H7 (cell line): ENCODE measurements around the gene LHPP. TPM values are rescaled to one million over a fixed set of nuclear protein-coding genes. Genes with fewer than 3 reads are reported as not detected.

Experiments
- DNase-seq: peaks from one replicate; pipeline ENCODE4 v3.0.0; 2012
- H3K27me3 ChIP-seq: 2 replicates; pipeline ENCODE4 v1.6.0; 2011; ENCODE audit warnings: mild to moderate bottlenecking, low read length; ENCODE audit not compliant: control insufficient read depth, insufficient read depth
- H3K36me3 ChIP-seq: replicated peaks from 2 replicates; pipeline ENCODE4 v1.5.1; 2011; ENCODE audit warnings: low read length; ENCODE audit not compliant: control insufficient read depth, insufficient read depth
- H3K4me3 ChIP-seq: 2 replicates; pipeline ENCODE4 v1.5.1; 2011; ENCODE audit warnings: low read depth, mild to moderate bottlenecking, control low read depth, low read length, moderate library complexity; ENCODE audit not compliant: insufficient read depth
- total RNA-seq: library from RNA; depleted of rRNA; stranded (reverse); fragments of >200 nt; shearing (Covaris generic); gene quantifications from 2 replicates; pipeline ENCODE4 v1.2.3, GENCODE V29; 2014

Gene LHPP
- total RNA-seq, 1 experiment from 2014 or later, result 26.2 TPM

DNA sequence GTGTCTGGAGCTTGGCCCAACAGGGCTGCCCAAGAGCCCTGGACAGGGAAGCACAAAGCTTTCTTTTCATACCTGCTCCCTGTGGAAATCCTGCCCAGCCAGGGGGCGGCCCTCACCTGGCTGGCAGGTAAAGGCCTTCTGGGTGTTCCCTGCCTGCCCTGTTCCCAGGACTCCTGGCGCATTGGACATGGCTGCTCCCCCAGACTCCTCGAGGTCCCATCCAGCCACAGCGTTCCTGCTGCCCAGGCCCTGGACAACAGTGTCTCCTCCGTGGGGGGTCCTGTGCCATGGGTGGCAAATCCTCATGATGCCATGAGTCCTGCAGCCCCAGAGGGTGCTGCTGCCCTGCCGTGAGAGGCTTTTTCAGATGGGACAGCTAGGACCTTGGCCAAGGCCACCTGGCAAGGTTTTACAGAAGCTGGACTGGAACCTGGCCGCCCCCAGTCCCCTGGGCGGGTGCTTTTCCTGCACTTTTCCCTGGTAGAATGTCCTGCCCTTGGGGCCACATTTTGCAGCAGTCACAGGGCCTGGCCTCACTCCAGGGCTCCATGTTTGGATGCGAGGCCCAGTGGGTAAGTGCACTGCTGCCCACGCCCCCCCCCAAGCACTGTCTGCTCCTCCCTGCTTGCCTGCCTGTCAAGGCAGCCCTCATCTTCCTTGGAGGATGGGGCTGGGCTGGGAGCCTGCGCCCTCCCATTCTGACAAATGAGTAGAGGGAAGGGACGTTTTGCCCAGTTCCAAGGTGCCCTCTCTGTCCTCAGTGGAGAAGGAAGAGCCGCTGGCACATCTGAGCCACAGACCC is 60.7 kb downstream of the LHPP start:
- H3K36me3 ChIP-seq, result no peaks in the 10 kb centered on the region
- DNase-seq, result peak; percentile 55
- H3K27me3 ChIP-seq, result no peaks in the 10 kb centered on the region
- H3K4me3 ChIP-seq, result no peak overlapping the region

DNA sequence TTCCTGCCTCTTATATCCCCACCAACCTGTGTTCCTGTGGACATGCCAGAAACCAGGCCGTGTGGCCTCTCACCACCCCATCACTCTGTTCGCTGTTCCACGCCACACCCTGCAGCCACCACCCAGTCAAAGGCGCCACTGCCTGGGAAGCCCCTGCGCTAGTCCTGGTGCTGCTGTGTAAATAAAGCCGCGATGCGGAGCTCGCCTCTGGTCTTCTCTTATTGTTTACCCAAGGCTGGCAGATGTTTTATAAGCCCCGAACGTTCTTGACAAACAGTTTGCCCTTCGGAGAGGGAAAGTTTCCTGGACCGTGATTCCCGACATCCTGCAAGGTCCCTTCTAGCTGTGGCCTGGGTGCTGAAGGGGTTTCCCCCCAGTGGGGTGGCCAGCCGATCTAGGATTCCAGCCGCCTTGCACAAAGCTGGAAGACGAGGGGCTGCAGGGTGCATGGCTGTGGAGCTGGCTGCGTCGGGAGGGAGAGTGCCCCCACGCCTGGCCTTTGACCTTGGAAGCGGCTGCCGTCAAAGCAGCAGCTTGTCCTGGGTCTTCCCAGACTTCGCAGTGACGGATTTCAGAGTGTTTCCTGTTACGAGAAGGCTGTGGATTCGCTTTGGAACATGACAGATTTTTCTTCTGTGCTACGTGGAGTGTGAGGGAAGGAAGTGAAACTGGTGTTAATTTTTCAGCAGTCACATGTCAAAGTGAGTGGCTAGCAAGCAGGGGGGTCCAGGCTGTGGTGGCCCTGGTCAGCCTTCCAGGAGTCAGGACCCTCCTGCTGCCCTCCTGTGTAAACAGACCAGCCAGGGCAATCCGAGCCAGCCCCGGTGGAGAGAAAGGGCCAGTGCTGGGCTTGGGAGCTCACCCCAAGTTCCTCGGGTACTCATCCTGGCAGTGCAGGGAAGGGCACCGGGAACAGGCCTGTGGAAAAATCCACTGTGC is 61.6 kb downstream of the LHPP start:
- H3K27me3 ChIP-seq, result no peaks in the 10 kb centered on the region
- H3K4me3 ChIP-seq, result no peak overlapping the region
- peak; percentile 67 for DNase-seq
- no peaks in the 10 kb centered on the region for H3K36me3 ChIP-seq

DNA sequence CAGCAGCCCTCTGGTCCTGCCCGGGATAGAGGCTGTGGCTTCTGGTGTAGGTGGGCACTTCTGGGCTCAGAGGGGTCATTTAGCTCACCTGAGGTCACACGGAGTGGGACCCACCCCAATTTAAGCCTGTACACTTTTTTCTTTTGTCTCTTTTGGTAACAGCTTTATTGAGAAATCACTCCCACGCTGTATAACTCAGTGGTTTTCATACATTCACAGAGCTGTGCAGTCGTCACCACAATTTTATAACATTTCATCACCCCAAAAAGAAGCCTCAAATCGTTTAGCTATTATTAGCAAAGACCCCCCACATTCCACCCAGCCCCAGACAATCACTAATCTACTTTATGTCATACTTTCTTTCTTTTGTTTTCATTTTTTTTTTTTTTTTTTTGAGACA is 62.3 kb downstream of the LHPP start:
- no peak for DNase-seq
- H3K4me3 ChIP-seq, result no peak overlapping the region
- no peaks in the 10 kb centered on the region for H3K27me3 ChIP-seq
- no peaks in the 10 kb centered on the region for H3K36me3 ChIP-seq

DNA sequence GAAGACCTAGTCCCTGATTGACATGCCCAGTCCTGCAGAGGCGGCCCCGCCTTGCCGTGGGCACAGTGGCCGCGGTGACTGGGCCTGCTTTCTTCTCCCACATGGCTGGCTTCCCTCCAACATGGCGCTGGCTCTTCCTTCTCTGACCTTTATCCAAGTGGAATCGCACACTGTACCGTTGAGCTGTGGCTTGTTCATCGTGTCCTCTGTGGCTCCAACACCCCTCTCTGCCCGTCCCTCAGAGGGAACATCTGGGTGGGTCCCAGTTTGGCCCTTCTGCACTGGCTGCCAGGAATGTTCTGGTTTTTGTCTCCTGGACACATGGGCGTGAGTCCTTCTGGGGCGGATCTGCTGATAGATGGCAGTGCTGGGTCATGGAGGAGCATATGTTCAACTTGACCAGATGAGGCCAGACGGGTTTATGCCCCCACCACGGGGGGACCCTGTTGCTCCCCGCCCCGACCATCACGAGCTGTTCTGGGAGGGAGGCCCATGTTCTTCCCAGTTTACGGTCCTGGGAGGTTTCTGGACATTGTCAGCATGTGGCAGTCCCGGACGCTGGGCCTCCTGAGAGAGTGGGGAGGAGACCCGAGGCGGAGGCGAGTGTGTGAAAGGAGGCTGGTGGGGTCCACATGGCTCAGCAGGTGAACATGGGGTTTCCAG is 63.5 kb downstream of the LHPP start:
- Histone ChIP-seq H3K27me3 (no peaks in the 10 kb centered on the region), H3K36me3 (no peaks in the 10 kb centered on the region), H3K4me3 (no peak overlapping the region)
- DNase-seq, result no peak

DNA sequence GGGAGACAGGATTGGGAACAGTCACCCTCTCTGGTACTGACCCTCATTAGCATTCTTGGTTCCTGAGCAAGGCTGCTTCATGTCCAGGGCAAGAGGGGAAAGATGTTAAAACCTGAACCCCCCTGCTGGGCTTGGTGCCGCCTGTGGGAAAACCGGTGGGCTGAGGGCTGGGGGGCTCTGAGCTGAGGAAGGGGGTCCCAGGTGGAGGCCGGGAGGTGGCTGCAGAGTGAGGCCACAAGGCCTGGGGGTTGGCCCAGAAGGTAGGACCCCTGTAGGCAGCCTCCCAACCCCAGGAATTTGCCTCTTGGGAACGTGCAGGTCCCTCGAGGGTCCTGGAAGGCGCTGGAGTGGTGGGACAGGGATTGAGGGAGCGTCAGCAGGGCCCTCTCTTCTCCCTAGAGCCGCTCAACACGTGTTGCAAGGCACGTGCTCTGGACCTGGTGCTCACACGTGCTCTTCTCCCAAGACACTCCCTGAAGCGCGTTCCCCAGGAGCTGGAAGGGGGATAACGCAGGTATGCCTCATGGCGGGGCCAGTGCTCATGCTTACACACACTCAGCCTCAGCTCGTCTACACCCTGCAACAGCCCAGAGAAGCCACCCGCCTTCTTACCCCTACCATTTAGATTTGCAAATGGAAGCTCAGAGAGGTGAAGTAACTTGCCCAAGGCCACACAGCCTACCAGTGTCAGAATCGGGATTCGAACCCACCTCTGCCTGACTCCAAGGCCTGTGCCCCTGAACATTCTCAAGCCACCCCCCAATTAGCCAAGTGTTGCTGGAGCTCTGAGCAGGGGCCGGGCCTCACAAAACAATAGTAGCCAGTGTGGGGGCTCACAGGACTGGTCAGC is 64.4 kb downstream of the LHPP start:
- H3K36me3 ChIP-seq, result no peaks in the 10 kb centered on the region
- H3K4me3 ChIP-seq, result no peak overlapping the region
- no peaks in the 10 kb centered on the region for H3K27me3 ChIP-seq
- DNase-seq, result peak; percentile 70

DNA sequence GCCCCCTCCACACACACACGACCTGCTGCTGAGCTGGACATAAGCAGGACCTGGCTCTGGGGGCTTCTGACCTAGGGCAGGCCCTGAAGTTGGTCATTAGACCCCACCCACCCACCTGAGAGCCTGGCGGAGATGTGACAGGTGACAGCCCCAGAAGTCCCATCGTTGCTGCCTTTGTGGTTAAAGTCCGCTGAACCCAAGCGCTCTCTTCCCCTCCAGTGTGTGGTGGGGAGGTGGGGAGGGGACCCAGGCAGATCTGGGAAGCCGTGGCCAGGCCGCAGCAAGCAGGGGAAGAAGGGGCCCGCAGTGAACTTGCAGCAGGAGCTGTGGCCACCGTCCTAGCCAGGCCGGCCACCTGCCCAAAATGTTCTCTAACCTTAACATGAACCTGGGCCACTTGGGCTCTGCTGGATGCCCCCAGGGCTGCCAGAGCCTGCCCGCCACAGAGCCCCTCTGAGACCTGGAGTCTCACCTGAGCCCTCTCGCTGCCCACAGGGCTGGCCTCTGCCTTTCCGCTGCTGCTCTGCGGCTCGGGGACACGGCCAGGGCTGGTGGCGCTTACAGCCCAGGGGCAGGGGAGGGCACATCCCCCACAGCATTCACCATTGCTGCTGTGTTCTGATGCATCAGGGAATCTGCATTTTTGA is 65.1 kb downstream of the LHPP start:
- peak; percentile 57 for DNase-seq
- H3K36me3 ChIP-seq, result no peaks in the 10 kb centered on the region
- H3K4me3 ChIP-seq, result no peak overlapping the region
- no peaks in the 10 kb centered on the region for H3K27me3 ChIP-seq

DNA sequence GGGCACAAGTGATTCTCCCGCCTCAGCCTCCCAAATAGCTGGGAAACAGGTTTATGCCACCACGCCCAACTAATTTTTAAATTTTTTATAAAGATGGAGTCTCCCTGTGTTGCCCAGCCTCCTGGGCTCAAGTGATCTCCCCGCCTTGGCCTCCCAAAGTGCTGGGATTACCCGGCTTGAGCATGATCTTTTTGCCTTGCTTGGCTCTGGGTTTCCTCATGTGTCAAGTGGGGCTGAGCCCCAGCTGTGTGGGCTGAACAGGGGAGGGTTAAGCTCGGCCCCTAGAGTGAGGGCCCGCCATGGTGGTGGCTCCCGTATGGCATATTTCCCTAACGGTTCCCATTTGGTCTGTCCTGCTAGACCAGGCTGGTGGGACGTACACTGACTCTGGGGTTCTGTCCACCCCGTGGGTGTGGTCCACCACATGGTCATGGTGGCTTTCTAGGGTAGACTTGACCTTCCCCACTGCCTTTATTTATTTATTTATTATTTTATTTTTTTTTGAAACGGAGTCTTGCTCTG is 66.3 kb downstream of the LHPP start:
- Histone ChIP-seq H3K36me3 (no peaks in the 10 kb centered on the region), H3K27me3 (no peaks in the 10 kb centered on the region), H3K4me3 (no peak overlapping the region)
- no peak for DNase-seq

DNA sequence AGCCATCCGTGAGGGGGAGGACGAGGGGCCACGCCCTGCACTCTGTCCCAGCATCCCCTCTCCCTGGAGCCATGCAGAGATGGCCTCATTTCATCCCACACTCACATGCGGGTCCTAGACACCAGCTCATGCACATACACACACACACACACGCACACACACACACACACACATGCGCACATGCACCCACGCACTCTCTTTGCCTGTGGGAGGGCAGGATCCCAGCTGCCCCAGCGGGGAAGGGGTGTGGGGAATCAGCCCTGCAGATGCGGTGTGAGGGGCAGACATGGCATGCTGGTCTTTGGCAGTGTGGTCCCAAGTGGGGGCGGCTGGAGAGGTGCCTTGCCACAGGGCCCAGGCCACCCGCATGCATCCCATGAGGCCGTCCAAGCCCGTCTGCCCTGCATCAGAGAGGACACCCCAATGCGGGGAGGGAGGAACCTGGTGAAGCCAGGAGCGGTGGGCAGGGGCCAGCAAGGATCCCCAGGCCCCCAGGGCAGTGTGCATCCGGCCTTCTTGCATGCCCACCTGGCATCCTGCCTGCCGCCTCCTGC is 68.1 kb downstream of the LHPP start:
- no peaks in the 10 kb centered on the region for H3K27me3 ChIP-seq
- H3K4me3 ChIP-seq, result no peak overlapping the region
- DNase-seq, result peak; percentile 48
- H3K36me3 ChIP-seq, result no peaks in the 10 kb centered on the region

DNA sequence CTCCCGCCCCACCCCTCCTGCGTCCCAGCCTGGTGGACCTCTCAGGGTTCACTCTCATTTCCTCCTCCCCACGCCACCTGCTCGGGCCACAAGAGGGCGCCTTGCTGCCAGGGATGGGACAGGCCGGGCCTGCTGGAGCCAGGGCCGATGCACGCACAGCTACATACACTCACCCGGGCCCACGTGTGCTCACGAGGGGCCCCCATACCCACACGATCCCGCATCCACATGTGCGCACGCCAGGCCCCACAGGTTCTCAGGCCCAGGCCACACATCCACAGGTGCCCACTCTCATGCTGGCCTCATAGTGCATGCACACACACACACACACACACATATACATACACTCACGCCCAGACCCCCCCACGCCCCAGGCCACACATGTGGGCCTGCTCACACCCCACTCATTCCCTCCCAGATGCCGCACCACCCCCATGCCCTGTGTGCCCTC is 68.6 kb downstream of the LHPP start:
- H3K4me3 ChIP-seq, result no peak overlapping the region
- no peaks in the 10 kb centered on the region for H3K36me3 ChIP-seq
- no peaks in the 10 kb centered on the region for H3K27me3 ChIP-seq
- DNase-seq, result peak; percentile 98

DNA sequence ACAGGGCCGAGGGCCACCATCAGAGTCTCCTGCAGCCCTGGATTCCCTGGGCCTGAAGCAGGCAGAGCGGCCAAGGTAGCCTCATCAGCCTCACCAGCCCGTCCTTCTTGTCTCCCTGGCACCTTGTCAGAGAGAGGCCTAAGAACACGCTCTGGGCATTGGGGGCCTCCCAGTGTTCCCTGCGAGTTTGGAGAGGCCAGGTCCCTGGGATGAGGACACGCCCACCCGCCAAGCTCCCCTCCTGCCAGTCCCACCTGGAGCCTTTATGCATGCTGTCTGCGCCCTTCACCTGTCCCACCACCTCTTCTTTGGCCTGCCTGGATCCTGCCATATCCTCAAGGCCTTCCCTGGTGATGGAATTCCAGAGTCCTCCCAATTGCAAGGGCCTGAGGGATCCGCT is 69.2 kb downstream of the LHPP start:
- no peaks in the 10 kb centered on the region for H3K36me3 ChIP-seq
- no peak for DNase-seq
- H3K27me3 ChIP-seq, result no peaks in the 10 kb centered on the region
- no peak overlapping the region for H3K4me3 ChIP-seq

DNA sequence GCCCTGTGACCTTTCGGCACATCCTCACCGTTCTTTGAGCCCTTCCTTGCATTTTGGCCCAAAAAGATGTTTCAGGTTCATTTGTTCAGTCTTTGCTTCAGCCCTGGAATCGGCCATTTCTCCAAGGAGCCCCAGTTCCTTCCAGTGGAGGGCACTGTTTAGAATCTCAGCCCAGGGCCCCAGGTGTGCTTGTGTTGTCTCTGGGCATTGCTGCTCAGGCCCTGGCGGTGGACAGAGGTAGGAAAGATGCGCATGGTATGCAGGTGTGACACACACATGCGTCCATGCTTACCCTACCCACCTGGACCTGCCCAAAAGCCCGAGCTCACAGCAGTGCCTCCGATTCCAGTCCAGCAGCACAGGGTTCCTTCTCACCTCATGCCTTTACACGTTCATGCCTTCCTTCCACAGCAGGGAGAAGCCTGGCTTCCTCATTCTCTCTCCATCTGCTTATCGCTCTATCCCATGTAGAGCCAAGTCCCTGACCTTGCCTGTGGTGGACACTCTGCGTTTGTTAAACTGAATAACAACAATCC is 70.6 kb downstream of the LHPP start:
- Histone ChIP-seq H3K27me3 (no peaks in the 10 kb centered on the region), H3K36me3 (no peaks in the 10 kb centered on the region), H3K4me3 (no peak overlapping the region)
- DNase-seq, result peak; percentile 93

DNA sequence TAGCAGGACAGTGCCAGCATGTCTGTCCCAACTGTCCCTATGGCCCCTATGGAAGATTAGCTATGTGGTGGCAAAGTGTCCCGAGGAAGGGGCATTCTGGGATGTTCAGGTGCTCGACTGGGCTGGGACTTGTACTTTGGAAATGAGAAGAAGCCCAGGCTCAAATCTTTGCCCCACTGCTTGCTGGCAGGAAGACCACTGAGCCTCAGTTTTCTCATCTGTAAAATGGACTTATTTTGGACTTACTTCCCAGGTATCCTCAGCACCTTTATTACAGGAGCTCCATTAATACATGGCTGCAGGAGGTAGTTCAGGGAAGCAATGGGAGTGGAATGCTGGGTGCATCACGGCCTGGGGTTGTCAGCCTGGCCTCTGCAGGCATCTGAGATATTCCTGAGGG is 71.2 kb downstream of the LHPP start:
- Histone ChIP-seq H3K27me3 (no peaks in the 10 kb centered on the region), H3K4me3 (no peak overlapping the region), H3K36me3 (no peaks in the 10 kb centered on the region)
- DNase-seq, result no peak

DNA sequence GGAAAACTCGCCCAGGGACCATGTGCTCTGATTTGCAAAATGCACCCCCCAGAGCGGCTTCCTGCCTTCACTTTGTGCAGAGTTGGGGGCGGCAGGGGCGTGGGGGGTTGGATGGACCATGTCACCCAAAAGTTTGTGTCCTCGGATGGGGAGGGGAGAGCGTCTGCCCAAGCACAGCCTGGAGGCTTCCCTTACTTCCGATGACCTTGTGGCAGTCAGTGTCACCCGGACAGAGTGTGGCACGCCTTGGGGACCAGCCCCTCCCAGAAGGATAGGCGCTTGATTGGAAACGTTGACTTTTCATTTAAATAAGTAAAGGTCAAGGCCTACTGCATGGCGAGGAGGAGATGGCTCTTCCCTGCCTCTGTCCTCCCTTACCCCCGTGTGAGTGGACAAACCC is 71.6 kb downstream of the LHPP start:
- Histone ChIP-seq H3K4me3 (no peak overlapping the region), H3K36me3 (no peaks in the 10 kb centered on the region), H3K27me3 (no peaks in the 10 kb centered on the region)
- no peak for DNase-seq
